ENCODE results near the gene NTM.

DNA sequence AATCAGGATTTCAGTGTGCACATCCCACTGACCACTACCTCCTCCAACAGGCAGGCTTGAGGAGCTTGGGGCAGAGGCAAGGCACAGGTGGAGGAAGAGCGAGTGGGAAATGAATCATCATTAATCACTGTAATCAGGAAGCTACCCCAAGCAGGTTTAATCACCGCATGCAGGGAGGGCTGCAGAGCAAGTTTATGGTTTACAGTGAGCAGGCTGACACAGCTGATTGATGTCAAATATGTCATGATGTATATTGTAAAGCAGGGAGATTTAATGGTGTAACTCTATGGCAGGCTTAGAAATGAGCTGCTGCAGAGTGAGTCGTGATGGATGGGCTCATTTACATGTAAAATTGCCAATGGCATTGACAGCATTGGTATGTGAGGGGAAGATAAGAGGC, 441.0 kb downstream of the NTM start:
- no peak for TF ChIP-seq POLR2A (IDR thresholded peaks at IDR 0.05)
- TF ChIP-seq, protein P1, sequence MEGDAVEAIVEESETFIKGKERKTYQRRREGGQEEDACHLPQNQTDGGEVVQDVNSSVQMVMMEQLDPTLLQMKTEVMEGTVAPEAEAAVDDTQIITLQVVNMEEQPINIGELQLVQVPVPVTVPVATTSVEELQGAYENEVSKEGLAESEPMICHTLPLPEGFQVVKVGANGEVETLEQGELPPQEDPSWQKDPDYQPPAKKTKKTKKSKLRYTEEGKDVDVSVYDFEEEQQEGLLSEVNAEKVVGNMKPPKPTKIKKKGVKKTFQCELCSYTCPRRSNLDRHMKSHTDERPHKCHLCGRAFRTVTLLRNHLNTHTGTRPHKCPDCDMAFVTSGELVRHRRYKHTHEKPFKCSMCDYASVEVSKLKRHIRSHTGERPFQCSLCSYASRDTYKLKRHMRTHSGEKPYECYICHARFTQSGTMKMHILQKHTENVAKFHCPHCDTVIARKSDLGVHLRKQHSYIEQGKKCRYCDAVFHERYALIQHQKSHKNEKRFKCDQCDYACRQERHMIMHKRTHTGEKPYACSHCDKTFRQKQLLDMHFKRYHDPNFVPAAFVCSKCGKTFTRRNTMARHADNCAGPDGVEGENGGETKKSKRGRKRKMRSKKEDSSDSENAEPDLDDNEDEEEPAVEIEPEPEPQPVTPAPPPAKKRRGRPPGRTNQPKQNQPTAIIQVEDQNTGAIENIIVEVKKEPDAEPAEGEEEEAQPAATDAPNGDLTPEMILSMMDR (IDR thresholded peaks at IDR 0.05), result no peak

Measured in adrenal gland (tissue), 5 donors.